Adrenal gland (tissue), 12 donors: ENCODE data around the gene ACVR1. TPM values are rescaled to one million over a fixed set of nuclear protein-coding genes. Genes with fewer than 3 reads are reported as not detected.
"Not testable (repeated sequence)": the region's sequence is repeated elsewhere in the genome, so short reads cannot be mapped to it uniquely, and the experiment has no call there.

ENCODE experiments used
- DNase-seq, 7 donors: peaks; one replicate each; pipeline ENCODE4 v3.0.0-alpha.2; 2019 to 2020
- H3K27ac ChIP-seq, 5 donors: fragments of 200-600 bp; sonication (generic) in 4 of 5; 1 replicate in 3 of 5; 2 replicates in 2 of 5; pipeline versions ENCODE4 v1.5.1 to v1.8.0; 2016 to 2020; ENCODE audit warnings: mild to moderate bottlenecking in 1 of 5
- H3K27me3 ChIP-seq: fragments of 200-600 bp; 2 replicates; pipeline ENCODE4 v1.8.0; 2021
- H3K36me3 ChIP-seq, 2 donors: fragments of 200-600 bp; replicated peaks in 1 of 2; 1 replicate in 1 of 2; 2 replicates in 1 of 2; pipeline versions ENCODE4 v1.5.1 to v1.8.0; 2018 to 2022
- H3K4me1 ChIP-seq, 2 donors: fragments of 200-600 bp; replicated peaks in 1 of 2; 1 replicate in 1 of 2; 2 replicates in 1 of 2; pipeline versions ENCODE4 v1.5.1 to v1.8.0; 2018 to 2021
- H3K4me3 ChIP-seq, 4 donors: fragments of 200-600 bp; sonication (generic) in 3 of 4; one replicate each; pipeline ENCODE4 v1.5.1; 2016 to 2018
- H3K9me3 ChIP-seq, 3 donors: fragments of 200-600 bp; sonication (generic) in 1 of 3; replicated peaks in 1 of 3; 1 replicate in 2 of 3; 2 replicates in 1 of 3; pipeline versions ENCODE4 v1.5.1 to v1.8.0; 2016 to 2021
- CTCF ChIP-seq, 6 experiments: fragments of 450-650 bp in 4 of 6; fragments of 200-600 bp in 2 of 6; sonication (generic) in 1 of 6; IDR thresholded peaks; 1 replicate in 5 of 6; 2 replicates in 1 of 6; pipeline versions ENCODE4 v1.5.1 to v1.8.0; 2016 to 2021; ENCODE audit warnings: antibody characterized with exemption in 6 of 6, mild to moderate bottlenecking in 2 of 6, moderate library complexity in 1 of 6
- POLR2A ChIP-seq, 2 donors: fragments of 450-650 bp; IDR thresholded peaks; one replicate each; pipeline ENCODE4 v1.6.1; 2017; ENCODE audit warnings: antibody characterized with exemption in 2 of 2, mild to moderate bottlenecking in 2 of 2, moderate library complexity in 1 of 2
- WGBS, 4 donors: extraction: QIAGEN DNeasy Blood & Tissue Kit in 2 of 4; methylation state at CpG; one replicate each; pipeline versions ENCODE4 v1.1.5 to v1.1.7; 2013 to 2017; 5-methylcytosine and 5-hydroxymethylcytosine counted together
- intact Hi-C, 2 donors: fragments of 100-400 bp; cut with DNase I; formaldehyde crosslinking; loops; one replicate each; pipeline versions ENCODE4 v1.14.1 to v1.15.0; 2022 to 2023
- polyA plus RNA-seq, 3 donors: library from polyadenylated mRNA; stranded (reverse); fragments of 200-250 nt in 2 of 3; fragments of 350-450 nt in 1 of 3; fragmentation: Illumina TruSeq in 1 of 3; extraction: RNeasy Lipid Tissue Mini Kit (QIAGEN cat#74804) in 1 of 3; gene quantifications; one replicate each; pipeline ENCODE4 v1.2.3, GENCODE V29; 2013 to 2014
- total RNA-seq, 9 donors: library from RNA; depleted of rRNA in 4 of 9; stranded (reverse); fragments of >200 nt in 4 of 9; fragments of 120-200 nt in 1 of 9; fragmentation: NEBNext Ultra II Directional in 1 of 9; extraction: Animal tissue kit (Norgen Biotek cat#: 25700) in 1 of 9; gene quantifications; one replicate each; pipeline versions ENCODE4 v1.1.0 to v1.2.4, GENCODE V29; 2013 to 2023
- donor health status: healthy with polysubstance abuse.
- donor health status: Bipolar disorder and iron deficiency.
- donor health status: DM: yes; HTN: yes; CAD: no.
- donor health status: DM: no; HTN: no; CAD: no.
- donor health status: DM: no; HTN: no; CAD: no.
- donor health status: DM: yes; HTN: yes; CAD: no.

ACVR1 gene
- total and polyA plus RNA-seq, 12 donors, result 4.6 to 25.0 (median 16.0) TPM

- no peak for DNase-seq
- Histone ChIP-seq H3K4me1 (peaks cover 15 to 24% of the 10 kb centered on the region in 2 donors), H3K36me3 (no peaks in the 10 kb centered on the region), H3K27ac (no peak overlapping the region), H3K4me3 (no peak overlapping the region), H3K27me3 (no peaks in the 10 kb centered on the region), H3K9me3 (no peaks in the 10 kb centered on the region)
- TF ChIP-seq CTCF (IDR thresholded peaks at IDR 0.05), result no peak
- no peak for TF ChIP-seq POLR2A (IDR thresholded peaks at IDR 0.05)
- 68 to 77% (median 72%) methylated on average over 1 of the region's 1 CpG for WGBS, 4 donors
- intact Hi-C loops, result no loop called here
Measured at GRCh38 chr2:157830266-157830665, 45.9 kb downstream of the ACVR1 start.

GRCh38 chr2:157827377-157827776, 48.8 kb downstream of the ACVR1 start:
- Histone ChIP-seq H3K4me3 (no peak overlapping the region), H3K27ac (no peak overlapping the region), H3K27me3 (no peaks in the 10 kb centered on the region), H3K36me3 (no peaks in the 10 kb centered on the region), H3K4me1 (peaks cover 15 to 21% of the 10 kb centered on the region in 2 donors), H3K9me3 (no peaks in the 10 kb centered on the region)
- WGBS, 4 donors, result 92 to 96% (median 95%) methylated on average over 3 of the region's 3 CpGs
- intact Hi-C loops, result no loop called here
- TF ChIP-seq CTCF (IDR thresholded peaks at IDR 0.05) (no peak), POLR2A (IDR thresholded peaks at IDR 0.05) (no peak)
- DNase-seq, result no peak

- H3K9me3 ChIP-seq, intact Hi-C loops: not testable (repeated sequence)
- peaks cover 14 to 18% of the 10 kb centered on the region in 2 donors for H3K4me1 ChIP-seq
Measured at GRCh38 chr2:157826644-157827043, 49.5 kb downstream of the ACVR1 start.

GRCh38 chr2:157825885-157826284, 50.2 kb downstream of the ACVR1 start:
- Histone ChIP-seq H3K4me3 (no peak overlapping the region), H3K9me3 (no peaks in the 10 kb centered on the region), H3K27me3 (no peaks in the 10 kb centered on the region), H3K27ac (no peak overlapping the region), H3K4me1 (peaks cover 6 to 10% of the 10 kb centered on the region in 2 donors), H3K36me3 (no peaks in the 10 kb centered on the region)
- intact Hi-C loops, result no loop called here
- TF ChIP-seq CTCF (IDR thresholded peaks at IDR 0.05), result no peak
- TF ChIP-seq POLR2A (IDR thresholded peaks at IDR 0.05), result no peak
- no peak for DNase-seq
- whole genome bisulfite sequencing, 4 donors, result 86 to 95% (median 92%) methylated on average over 6 of the region's 6 CpGs

More at GRCh38 chr2:157826644-157827043, 49.5 kb downstream of the ACVR1 start:
- H3K36me3 ChIP-seq, H3K27ac ChIP-seq, H3K4me3 ChIP-seq, H3K27me3 ChIP-seq, DNase-seq: not testable (repeated sequence)

GRCh38 chr2:157822993-157823392, 53.1 kb downstream of the ACVR1 start:
- Histone ChIP-seq H3K4me3 (no peak overlapping the region), H3K4me1 (peaks cover 0 to 7% of the 10 kb centered on the region in 2 donors), H3K36me3 (peaks cover 0 to 4% of the 10 kb centered on the region in 2 donors), H3K9me3 (no peaks in the 10 kb centered on the region), H3K27me3 (no peaks in the 10 kb centered on the region), H3K27ac (no peak overlapping the region)
- 92 to 98% (median 95%) methylated on average over 2 of the region's 2 CpGs for WGBS, 4 donors
- intact Hi-C loops, result no loop called here
- DNase-seq, result no peak
- no peak for TF ChIP-seq CTCF (IDR thresholded peaks at IDR 0.05)
- TF ChIP-seq POLR2A (IDR thresholded peaks at IDR 0.05), result no peak
